ENCODE data around the gene LYZL6. TPM values are rescaled to one million over a fixed set of nuclear protein-coding genes. Genes with fewer than 3 reads are reported as not detected.

LYZL6 gene
- total and polyA plus RNA-seq, 2 of the 8 experiments (the other 6 are each of a cell fraction or from before 2014, with no cell fraction given) = not detected

DNA sequence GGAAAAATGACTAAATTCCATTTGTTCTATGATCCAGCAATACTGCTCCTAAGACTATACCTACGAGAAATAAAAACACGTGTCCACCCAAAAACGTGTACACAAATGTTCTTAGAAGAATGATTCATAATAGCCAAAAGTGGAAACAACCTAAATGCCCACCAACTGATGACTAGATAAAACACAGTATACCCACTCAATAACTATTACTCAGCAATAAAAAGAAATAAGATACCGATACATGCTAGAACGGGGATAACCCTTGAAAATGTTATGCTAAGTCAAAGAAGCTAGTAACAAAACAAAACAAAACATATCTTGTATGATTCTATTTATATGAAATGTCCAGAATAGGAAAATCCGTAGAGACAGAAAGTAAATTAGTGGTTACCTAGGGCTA, 20.1 kb upstream of the LYZL6 start:
- Histone ChIP-seq H3K14ac (ENCODE audit: insufficient read length) (no peak overlapping the region), H2BK5ac (ENCODE audit: low read depth, low read length) (no peak overlapping the region), H3K27ac (ENCODE audit: low read depth, low read length) (no peak overlapping the region), H4K20me1 (replicated peaks in 1 of 2; ENCODE audit: control insufficient read depth in 1 of 2, insufficient read depth in 2 of 2, low read length in 2 of 2) (no peaks in the 10 kb centered on the region), H2AFZ (ENCODE audit: low read length) (no peak overlapping the region), H3K79me2 (ENCODE audit: control insufficient read depth in 1 of 2, insufficient read depth in 2 of 2, low read length in 2 of 2) (no peaks in the 10 kb centered on the region), H3K18ac (ENCODE audit: extremely low read depth, low read length) (no peak overlapping the region), H4K8ac (ENCODE audit: extremely low read depth, insufficient read depth, low read length) (no peak overlapping the region), H3K4ac (replicated peaks; ENCODE audit: insufficient read length, low read depth, low read length) (no peak overlapping the region), H2BK120ac (replicated peaks; ENCODE audit: low read depth, low read length) (no peak overlapping the region), H3K23me2 (ENCODE audit: low read depth, low read length) (no peaks in the 10 kb centered on the region), H3K79me1 (ENCODE audit: low read depth, low read length) (no peaks in the 10 kb centered on the region), H2BK20ac (ENCODE audit: low read length) (no peak overlapping the region), H3K9me3 (ENCODE audit: insufficient read depth in 2 of 2, low read depth in 1 of 2, low read length in 1 of 2) (no peaks in the 10 kb centered on the region), H3K4me3 (ENCODE audit: extremely low read depth in 1 of 4, insufficient read depth in 2 of 4, low read depth in 3 of 4, low read length in 4 of 4) (no peak overlapping the region), H3K56ac (replicated peaks; ENCODE audit: insufficient read length, low read depth, low read length) (no peak overlapping the region), H3K4me1 (replicated peaks in 1 of 4; ENCODE audit: control insufficient read depth in 3 of 4, insufficient read depth in 4 of 4, low read length in 3 of 4) (no peaks in the 10 kb centered on the region), H3K23ac (ENCODE audit: insufficient read length) (no peak overlapping the region), H2BK12ac (ENCODE audit: low read depth, low read length) (no peak overlapping the region), H3K9ac (replicated peaks in 1 of 4; ENCODE audit: extremely low read depth in 1 of 4, low read depth in 3 of 4, low read length in 3 of 4) (no peak overlapping the region), H4K5ac (ENCODE audit: insufficient read length, low read depth, low read length) (no peak overlapping the region), H4K91ac (replicated peaks; ENCODE audit: insufficient read length, low read length) (no peak overlapping the region), H2AK5ac (ENCODE audit: low read depth, low read length) (no peak overlapping the region), H3K4me2 (ENCODE audit: insufficient read depth in 1 of 2, low read depth in 2 of 2, low read length in 2 of 2) (no peak overlapping the region), H3K27me3 (replicated peaks in 1 of 4; ENCODE audit: control insufficient read depth in 3 of 4, extremely low read depth in 1 of 4, insufficient read depth in 3 of 4, low read length in 3 of 4) (no peaks in the 10 kb centered on the region), H2BK15ac (ENCODE audit: low read length) (no peak overlapping the region), H3K36me3 (ENCODE audit: control insufficient read depth in 2 of 4, insufficient read depth in 4 of 4, low read length in 3 of 4) (no peaks in the 10 kb centered on the region)
- TF ChIP-seq CTBP2 (IDR thresholded peaks at IDR 0.05; ENCODE audit: borderline replicate concordance, insufficient read depth, insufficient read length, low read length) = no peak
- TF ChIP-seq RFX5 (IDR thresholded peaks at IDR 0.05; ENCODE audit: borderline replicate concordance, low read depth, low read length) = no peak
- no peak for TF ChIP-seq ATF3 (IDR thresholded peaks at IDR 0.05; ENCODE audit: insufficient read depth, low read depth, low read length)
- TF ChIP-seq SIX5 (IDR thresholded peaks at IDR 0.05; ENCODE audit: low read depth, low read length) = no peak
- no peak for TF ChIP-seq TBP (IDR thresholded peaks at IDR 0.05; ENCODE audit: low read depth, low read length)
- TF ChIP-seq KDM5A (IDR thresholded peaks at IDR 0.05; ENCODE audit: low read length) = no peak
- ChIA-PET POLR2A (ENCODE audit: partially characterized antibody) (no interaction called here), CTCF (ENCODE audit: partially characterized antibody) (interaction anchor here (0.8 to 1.1 kb wide), 2 partner anchors 12 to 53 kb away, joined by 3 to 4 read pairs; partner anchors contain the start of gene CCL23)
- WGBS, 2 experiments (ENCODE audit: extremely low coverage in 1 of 2, insufficient coverage in 1 of 2, insufficient read length in 1 of 2, insufficient replicate concordance in 2 of 2, low coverage in 1 of 2, low lambda C conversion rate in 2 of 2, missing lambda C conversion rate in 1 of 2) = 93% methylated on average over 6 of the region's 6 CpGs; no CpG with 5 or more reads in 1 of the 2 experiments
- DNase-seq (ENCODE audit: low read depth in 1 of 2, low spot score in 2 of 2) (no peak), FAIRE-seq (no peak)
